Activated T-cell treated with anti-CD3 and anti-CD28 coated beads for 4 hours (primary cell): ENCODE measurements around the gene MCF2L.

Experiments used
- DNase-seq: peaks from one replicate; pipeline ENCODE4 v3.0.0-alpha.2; 2020

Gene MCF2L

DNA sequence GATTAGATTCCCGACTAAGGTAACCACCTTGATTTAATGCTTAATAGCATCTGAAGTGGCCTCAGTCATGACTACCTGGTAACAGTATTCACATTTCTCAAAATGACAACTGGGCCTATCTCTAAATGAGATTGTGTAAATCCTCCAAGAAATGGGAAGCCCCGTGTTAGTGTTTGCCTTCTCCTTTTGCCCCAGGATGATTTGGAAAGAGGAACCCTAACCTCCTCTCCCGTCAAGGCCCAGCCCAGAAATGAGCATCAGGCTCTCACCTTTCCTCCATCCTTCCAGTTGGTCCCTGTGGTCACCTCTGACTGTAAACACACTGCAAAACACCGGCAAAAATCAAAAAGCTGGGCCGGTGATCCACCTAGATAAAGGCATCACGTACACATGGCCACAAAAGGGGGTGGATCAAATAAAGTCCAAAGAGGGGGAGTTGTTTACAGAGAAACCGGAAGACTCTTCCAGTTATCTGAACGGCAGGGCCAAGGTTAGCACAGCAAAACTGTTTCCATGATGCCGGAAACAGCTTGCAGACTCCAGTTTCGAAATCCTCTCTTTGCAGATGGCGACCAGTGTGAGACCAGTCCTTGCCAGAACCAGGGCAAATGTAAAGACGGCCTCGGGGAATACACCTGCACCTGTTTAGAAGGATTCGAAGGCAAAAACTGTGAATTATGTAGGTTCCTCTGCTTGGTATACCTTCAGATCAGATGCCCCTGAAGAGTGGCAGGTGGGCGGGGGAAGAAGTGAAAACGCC, 170.0 kb downstream of the MCF2L start:
- DNase-seq, result no peak

DNA sequence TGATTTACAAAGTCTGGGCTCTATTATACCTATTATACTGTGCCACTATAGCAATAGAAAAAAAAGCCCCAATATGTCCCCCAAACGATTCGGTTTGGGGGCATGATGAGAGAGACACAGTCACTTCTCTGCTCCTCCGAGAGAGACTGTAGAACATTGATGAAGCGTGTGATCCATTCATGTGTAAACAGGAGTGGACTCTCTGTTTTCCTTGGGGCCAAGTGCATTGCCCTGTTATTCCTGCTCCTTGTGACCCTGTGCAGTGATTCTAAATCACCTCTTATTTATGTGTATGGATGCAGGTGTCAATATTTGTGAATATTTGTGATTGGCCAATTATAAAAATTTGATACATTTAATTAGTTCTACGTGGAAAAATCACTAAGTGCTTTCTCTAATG, 170.6 kb downstream of the MCF2L start:
- DNase-seq, result no peak

DNA sequence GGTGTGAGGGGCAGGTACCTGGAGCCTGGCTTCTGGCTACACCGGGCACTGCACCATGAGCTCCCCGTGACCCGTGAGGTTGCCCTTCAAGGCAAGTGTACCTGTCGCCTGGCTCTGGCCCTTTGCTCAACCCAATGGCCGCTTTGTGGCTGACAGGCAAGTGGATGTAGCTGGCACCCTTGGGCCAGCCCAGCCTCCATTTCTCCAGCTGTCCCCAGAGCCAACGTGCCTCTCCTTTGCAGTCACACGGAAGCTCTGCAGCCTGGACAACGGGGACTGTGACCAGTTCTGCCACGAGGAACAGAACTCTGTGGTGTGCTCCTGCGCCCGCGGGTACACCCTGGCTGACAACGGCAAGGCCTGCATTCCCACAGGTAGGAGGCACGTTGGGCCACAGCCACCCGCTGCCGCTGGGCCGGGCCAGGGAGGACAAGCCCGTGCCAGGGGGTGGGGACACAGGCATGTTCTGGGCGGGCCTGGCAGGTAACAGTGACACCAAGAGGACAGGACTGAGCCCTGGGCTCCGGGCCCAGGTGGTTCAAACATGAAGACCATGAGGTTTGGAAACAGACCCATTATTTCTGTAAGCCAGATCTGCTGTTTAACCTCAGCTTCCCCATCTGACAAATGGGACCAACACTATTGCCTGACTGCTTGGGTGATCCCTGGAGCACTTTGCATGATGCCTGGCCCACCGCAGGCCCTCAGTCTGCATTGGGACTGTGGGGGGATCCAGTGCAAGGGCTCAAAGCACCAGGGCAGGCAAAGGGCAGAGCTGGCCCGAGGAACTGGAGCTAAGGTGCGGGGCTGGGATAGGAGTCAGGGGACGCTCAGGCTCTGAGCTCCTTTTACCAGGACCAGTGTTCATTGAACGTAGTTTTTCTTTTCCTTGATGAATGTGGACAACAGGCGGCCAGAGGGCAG, 171.9 kb downstream of the MCF2L start:
- no peak for DNase-seq

DNA sequence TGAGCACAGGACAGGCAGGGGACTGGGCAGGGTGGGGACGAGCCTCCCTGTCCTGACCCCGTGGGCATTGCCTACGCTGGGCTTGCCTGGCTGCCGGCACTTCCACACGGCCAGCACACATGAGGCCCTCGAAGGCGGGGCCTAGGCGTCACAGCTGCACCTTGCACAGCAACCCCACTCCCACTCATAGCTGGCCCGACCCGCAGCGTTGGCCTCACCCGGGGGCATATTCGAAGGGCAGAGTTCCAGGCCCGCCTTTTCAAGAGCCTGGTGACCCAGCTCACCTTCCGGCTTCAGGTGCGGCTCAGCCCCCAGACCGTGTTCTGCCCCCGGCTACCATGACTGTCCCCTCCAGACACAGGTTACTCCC, 172.6 kb downstream of the MCF2L start:
- DNase-seq, result no peak

DNA sequence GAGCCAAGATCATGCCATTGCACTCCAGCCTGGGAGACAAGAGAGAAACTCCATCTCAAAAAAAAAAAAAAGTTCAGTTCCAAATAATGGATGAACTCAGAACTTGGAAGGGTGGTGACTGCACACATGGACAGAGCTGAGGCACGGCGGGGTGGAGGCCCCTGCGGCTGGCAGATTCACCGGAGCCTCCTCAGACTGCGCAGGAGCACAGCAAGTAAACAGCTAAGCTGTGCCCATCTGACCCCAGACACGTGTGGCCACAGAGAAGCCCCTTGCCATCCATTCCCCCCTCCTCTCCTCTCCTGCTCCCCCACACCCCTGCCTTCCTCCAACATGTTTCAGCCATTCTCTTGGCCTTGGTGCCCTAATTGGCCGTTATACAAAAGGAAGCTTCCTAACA, 173.9 kb downstream of the MCF2L start:
- DNase-seq, result no peak

DNA sequence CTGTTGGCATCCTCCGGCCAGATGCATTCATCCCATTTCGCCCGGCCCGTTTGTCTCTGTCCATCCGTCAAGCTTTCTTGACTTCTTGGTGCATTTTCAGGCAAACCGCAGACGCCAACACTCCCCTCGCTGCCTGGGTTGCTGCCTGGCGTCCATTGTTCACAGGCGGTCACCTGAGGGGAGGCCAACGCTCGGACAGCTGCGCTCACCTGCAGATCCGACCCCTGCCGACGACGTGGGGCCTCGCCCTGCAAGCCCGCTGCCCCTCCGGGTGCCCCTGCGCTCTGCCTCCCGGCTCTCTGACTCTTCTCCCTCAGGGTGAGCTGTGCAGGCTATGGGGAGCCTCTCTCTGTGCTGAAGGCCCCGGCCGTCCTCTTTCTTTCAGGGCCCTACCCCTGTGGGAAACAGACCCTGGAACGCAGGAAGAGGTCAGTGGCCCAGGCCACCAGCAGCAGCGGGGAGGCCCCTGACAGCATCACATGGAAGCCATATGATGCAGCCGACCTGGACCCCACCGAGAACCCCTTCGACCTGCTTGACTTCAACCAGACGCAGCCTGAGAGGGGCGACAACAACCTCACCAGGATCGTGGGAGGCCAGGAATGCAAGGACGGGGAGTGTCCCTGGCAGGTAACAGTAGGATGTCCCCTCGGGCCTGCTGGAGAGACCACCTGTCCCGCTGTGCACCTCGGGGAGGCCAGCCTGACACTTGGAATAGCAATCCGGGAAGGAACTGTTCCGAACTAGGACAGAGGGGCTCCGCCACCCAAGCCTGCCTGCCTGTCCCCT, 174.6 kb downstream of the MCF2L start:
- no peak for DNase-seq

DNA sequence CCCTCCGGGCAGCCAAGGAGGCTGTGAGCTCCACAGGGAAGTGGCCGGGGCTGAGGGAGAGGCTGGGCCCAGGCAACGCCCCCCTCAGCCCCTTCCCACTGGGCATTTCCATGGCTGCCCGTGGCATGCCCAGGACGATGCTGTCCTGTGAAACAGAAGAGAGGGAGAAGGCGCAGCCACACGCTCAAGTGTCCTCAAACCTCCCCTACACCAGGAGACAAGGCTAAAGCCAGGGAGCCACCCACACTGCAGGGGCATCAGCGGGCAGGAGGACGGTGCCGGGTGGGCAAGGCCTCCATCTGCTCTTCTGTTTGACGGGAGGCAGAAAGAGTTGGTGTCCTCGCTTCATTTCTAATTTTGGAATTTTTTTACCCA, 175.2 kb downstream of the MCF2L start:
- no peak for DNase-seq

DNA sequence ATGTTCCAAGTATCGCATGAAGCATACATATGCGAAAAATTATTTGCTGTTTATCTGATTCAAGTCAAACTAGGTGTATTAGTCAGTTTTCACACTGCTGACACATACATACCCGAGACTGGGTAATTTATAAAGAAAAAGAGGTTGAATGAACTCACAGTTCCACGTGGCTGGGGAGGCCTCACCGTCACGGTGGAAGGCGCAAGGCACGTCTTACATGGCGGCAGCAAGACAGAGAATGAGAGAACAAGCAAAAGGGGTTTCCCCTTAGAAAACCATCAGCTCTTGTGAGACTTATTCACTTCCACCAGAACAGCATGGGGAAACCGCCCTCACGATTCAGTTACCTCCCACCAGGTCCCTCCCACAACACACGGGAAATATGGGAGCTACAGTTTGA, 176.5 kb downstream of the MCF2L start:
- DNase-seq, result no peak

DNA sequence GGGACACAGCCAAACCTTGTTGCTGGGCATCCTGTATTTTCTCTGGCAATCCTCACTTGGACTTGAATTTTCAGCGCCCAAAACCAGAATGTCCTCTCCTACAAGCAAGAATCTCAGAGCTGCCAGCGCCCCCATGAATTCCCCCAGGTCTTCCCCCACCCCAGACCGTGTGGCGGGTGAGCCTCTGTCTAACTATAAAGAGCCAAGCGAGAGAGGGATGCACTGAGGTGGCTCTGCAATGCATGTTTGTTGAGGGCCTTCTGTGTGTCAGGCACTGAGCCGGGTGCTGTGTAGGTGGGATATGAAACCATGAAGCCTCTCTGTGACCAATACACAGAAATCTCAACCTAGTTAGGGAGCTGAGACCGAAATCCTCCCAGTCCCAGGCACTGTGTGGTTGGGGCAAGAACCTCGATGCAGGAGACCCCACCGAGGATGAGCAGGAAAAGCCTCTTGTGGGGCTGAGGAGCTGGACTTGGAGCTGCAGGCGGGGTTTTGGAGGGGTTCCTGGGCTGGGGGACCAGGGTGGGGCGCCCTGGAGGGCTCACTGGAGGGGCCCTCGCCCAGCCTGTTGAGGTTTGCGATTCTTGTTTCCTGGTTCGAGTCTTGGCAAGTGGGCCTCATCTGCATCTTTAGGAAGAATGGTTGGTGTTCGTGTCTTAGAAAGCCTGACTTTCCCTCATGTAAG, 177.0 kb downstream of the MCF2L start:
- DNase-seq, result no peak

DNA sequence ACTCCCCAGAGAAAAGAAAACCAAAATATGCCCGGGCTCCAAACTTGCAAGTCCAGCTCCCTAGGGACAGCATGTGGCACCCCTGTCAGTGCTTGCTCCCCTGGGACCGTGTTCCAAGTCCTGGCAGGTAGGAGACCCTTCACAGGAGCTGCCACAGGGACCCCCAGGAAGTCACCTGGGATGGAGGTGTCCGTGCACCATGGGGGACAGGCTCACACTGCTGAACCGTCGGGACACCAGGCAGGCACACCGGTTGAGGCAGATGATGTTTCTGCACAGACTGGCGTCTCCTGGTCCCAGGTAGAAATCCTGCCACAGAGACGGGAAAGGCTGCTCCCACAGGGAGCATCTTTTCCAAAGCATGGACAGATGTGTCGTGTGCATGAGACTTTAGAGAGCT, 177.7 kb downstream of the MCF2L start:
- DNase-seq, result no peak

DNA sequence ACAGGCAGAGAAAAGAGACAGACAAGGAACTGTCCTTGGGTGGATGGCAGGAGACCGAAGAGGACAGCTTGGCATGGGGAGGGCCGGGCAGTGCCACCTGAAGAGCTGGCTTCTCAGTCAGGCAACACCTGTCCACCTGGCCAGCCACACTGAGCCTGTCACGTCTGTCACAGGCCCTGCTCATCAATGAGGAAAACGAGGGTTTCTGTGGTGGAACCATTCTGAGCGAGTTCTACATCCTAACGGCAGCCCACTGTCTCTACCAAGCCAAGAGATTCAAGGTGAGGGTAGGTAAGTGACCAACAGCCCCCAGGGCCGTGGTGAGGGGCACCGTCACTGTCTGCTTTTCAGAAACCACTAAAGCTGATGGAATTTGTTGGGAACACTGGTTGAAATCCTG, 178.2 kb downstream of the MCF2L start:
- DNase-seq, result no peak

DNA sequence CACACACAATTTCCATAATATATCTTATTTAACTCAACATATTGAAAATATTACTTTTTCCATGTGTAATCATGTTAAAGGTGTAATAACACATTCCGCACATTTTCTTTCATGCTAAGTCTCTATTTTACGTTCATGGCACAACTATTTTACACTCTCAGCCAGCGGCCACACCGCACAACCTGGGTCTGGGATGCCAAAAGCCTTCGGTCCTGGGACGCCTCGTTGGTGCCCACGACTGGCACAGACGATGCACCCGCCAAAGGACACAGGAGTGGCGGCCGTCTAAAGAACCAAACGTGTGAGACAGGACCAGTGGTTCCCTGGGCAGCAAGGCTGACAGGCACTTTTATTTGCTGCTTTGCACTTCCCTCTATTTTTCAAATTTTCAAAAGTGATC, 179.4 kb downstream of the MCF2L start:
- no peak for DNase-seq

DNA sequence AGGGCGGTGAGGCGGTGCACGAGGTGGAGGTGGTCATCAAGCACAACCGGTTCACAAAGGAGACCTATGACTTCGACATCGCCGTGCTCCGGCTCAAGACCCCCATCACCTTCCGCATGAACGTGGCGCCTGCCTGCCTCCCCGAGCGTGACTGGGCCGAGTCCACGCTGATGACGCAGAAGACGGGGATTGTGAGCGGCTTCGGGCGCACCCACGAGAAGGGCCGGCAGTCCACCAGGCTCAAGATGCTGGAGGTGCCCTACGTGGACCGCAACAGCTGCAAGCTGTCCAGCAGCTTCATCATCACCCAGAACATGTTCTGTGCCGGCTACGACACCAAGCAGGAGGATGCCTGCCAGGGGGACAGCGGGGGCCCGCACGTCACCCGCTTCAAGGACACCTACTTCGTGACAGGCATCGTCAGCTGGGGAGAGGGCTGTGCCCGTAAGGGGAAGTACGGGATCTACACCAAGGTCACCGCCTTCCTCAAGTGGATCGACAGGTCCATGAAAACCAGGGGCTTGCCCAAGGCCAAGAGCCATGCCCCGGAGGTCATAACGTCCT, 180.0 kb downstream of the MCF2L start:
- no peak for DNase-seq
